Stimulated activated naive CD4-positive, alpha-beta T cell (primary cell): ENCODE measurements around the gene MGAT5B.

Experiments
- DNase-seq, 6 experiments: peaks; one replicate each; lab custom pipeline; 2025; lab: John Stamatoyannopoulos, UW

Gene MGAT5B

GRCh38 chr17:76925441-76925891 is 57.3 kb downstream of the MGAT5B start:
- no peak for DNase-seq

DNA sequence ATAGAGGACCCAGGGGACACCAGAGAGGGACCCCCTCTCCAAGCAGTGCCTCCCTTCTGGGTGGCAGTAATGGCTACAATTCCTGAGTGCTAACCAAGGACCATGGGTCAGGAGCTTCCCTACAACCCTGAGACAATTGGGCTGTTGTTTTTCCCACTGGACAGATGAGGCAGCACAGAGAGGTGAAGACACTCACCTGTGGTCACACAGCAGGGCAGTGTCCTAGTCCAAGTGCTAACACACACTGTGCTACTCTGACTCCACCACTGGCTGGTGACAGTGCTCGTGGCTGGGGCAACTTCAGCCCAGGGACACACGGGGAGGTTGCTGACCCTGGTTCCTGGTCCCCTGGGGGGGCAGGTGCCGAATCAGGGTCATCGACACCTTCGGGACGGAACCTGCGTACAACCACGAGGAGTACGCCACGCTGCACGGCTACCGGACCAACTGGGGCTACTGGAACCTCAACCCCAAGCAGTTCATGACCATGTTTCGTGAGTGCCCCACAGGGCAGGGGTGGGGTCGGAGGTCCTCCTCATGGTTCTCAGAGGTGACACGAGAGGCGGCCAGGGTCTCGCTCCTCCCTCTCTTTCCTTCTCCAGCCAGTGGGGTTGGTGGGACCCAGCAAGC is 58.1 kb downstream of the MGAT5B start:
- no peak for DNase-seq

DNA sequence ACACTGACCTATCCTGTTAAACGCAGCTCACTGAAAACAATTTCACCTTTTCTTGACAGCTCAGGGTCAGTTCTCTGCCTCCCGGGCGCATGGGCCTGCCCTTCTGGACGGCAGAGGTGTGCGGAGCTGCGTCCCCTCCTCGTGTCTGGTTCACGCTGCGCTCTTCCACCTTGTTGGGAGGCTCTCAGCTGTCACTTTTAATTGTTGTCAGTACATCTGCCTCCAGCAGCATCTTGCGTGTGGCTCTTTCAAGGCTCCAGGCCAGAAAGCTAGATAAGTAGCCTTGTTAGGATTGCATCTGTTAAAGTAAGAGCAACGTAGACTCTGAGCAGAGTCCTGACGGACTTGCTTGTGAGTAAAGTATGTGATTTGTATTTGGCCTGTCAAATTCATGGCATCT is 59.4 kb downstream of the MGAT5B start:
- DNase-seq, result no peak

GRCh38 chr17:76927982-76928381 is 59.8 kb downstream of the MGAT5B start:
- no peak for DNase-seq

- no peak for DNase-seq
These were observed 60.9 kb downstream of the MGAT5B start for GRCh38 chr17:76929148-76929547.

DNA sequence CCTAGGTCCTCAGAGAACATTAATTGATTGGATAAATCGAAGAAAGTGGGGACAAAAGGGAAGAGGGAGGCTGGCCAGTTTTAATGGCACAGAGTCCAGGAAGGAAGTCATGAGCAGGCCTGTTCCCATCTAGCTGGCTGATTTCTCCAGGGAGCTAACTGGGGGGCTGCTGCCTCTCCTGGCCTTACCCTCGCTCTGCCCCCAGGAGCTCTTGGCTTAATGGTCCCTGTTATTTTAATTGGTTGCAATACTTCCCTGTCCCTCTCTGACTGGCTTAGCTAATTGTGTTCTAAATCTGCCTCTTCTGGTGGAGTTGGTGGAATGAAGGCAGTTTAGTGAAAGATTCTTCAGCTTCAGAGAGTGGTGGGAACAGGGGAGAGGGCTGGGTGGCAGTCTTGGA is 61.4 kb downstream of the MGAT5B start:
- DNase-seq, result no peak

GRCh38 chr17:76930107-76930506 is 61.9 kb downstream of the MGAT5B start:
- no peak for DNase-seq

GRCh38 chr17:76932402-76933333 is 64.5 kb downstream of the MGAT5B start:
- no peak for DNase-seq

DNA sequence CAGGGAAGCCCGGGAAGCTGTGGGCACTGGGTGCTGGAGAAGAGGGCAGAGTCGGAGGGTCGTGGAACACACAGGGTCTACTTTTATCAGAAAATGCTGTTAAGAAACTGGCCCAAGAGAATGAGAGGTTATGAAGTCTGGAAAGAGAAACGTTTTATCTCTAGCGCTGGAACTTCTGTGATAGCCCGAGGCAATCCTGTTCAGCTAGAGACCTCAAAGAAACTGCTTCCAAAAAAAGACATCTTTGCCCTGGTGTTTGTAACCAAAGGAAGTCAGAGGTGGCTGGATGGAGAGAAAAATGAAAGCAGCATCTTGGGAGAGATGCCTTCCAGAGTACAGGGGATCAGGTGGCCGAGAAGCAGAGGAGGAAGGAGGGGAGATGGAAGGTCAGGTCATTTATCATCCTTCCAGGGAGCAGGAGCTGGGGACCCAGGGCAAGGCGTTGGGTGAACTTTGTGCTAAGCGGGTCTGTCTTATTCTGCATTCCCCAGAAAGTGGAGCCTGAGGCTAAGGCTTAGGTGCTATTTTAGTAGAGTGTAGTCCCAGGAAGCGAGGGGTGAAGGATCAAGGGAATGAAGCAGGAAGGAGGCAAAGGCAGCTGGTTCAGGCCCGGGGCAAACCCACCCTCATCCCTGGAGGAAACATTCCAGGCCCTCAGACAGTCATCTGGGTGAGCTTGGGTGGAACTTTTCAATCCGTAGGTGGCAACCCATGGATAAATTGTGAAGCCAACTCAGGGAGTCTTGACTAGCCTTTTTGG is 66.5 kb downstream of the MGAT5B start:
- DNase-seq, result no peak

GRCh38 chr17:76935331-76935730 is 67.1 kb downstream of the MGAT5B start:
- DNase-seq, result no peak

- no peak for DNase-seq
These were observed 69.0 kb downstream of the MGAT5B start for GRCh38 chr17:76937238-76937637.

GRCh38 chr17:76938009-76938408 is 69.8 kb downstream of the MGAT5B start:
- no peak for DNase-seq

DNA sequence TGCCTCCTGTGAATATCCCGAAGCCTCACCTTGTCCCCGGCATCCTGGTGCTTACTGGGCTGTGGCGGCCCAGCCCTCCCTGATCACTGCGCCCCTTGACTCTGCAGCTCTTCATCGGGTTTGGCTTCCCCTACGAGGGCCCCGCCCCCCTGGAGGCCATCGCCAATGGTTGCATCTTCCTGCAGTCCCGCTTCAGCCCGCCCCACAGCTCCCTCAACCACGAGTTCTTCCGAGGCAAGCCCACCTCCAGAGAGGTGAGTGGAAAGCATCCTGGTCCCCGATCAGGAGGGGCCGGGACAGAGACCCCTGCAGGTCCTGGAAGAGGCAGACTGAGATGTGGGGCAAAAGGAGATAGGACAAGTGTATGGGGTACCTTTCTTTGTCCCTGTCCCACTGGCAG is 72.1 kb downstream of the MGAT5B start:
- no peak for DNase-seq

GRCh38 chr17:76940738-76941350 is 72.6 kb downstream of the MGAT5B start:
- DNase-seq, result no peak

DNA sequence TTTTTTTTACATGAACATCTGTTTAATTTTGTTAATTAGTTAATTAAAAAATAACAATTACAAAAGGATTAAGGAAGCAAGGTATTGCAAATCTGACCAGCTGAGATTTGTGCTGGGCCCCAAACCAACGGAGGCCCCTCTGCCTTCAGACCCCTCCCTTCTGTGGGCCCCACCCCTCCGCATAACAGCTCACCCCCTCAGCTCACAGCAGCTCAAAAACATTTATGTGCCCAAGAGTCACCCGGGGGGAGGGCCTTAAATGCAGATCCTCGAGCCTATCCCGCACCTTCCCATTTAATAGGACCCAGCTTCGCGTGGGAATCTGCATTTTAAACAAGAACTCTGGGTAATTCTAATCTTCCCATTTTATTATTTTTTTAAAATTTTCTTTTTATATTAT is 75.0 kb downstream of the MGAT5B start:
- DNase-seq, result no peak

DNA sequence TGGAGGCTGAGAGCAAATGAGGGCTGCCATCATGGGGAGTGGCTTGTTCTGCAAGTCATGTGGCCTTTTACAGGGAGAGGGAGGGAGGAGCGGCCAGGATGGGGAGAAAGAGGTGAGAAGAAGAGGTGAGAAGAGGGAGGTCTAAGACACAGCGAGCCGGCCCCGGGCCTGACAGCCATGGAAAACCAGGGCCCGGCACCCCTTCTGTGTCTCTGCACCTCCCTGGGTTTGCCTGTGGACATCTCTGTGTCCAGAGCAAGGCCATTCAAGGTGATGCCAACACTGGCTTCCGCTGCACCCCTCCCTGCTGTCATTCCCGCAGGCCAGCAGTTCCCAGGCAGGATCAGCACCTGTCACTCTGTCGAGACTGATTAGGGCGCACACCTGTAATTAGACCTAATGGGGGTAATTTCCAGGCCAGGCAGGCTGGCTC is 75.6 kb downstream of the MGAT5B start:
- DNase-seq, result no peak

DNA sequence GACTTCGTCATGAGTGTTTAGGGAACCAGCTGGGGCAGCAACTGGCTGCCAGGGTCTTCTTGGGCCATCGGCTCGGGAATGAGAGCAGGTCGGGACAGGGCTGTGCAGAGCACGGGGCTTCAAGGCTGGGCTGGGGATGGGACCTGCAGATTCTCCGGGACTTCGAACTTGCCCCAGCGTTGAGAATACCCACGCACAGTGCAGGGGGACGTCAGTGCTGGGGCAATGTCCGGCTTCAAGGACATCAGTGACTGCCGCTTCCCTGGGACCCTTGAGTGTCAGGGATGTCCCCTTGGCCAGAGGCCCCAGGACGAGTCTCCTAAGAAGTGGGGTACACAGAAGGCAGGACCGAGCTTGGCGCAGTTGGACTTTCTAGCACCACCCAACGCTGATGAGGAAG is 76.3 kb downstream of the MGAT5B start:
- no peak for DNase-seq

GRCh38 chr17:76946111-76946771 is 78.0 kb downstream of the MGAT5B start:
- no peak for DNase-seq

DNA sequence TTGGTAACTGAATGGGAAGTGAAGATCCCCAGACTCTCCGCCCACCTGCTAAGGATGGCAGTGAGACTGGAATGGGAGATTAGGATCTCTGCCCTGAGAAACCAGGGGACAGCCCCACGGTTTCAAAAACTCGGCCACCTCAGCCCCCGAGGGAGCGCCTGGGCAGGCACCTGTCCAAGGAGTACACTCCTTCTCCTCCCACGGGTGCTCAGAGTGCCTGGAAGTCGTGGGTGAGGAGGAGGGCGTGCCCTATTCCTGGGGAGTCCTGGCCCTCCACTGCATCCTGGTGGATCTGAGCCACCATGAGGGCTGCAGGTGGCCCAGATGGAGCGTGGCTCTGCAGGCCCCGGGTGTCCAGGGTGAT is 78.5 kb downstream of the MGAT5B start:
- no peak for DNase-seq

- no peak for DNase-seq
These were observed 79.1 kb downstream of the MGAT5B start for GRCh38 chr17:76947309-76947708.

- no peak for DNase-seq
These were observed 79.6 kb downstream of the MGAT5B start for GRCh38 chr17:76947771-76948170.

GRCh38 chr17:76948301-76948700 is 80.1 kb downstream of the MGAT5B start:
- no peak for DNase-seq
